DMS53 (cell line): Measurements from ENCODE around the gene CD300LD.
"Not testable (repeated sequence)": the region's sequence is repeated elsewhere in the genome, so short reads cannot be mapped to it uniquely, and the experiment has no call there.

Experiments used
- DNase-seq: peaks from one replicate; lab custom pipeline; 2025; lab: John Stamatoyannopoulos, UW

Gene CD300LD

GRCh38 chr17:74606050-74606449 is 14.0 kb upstream of the CD300LD start:
- DNase-seq = no peak

DNA sequence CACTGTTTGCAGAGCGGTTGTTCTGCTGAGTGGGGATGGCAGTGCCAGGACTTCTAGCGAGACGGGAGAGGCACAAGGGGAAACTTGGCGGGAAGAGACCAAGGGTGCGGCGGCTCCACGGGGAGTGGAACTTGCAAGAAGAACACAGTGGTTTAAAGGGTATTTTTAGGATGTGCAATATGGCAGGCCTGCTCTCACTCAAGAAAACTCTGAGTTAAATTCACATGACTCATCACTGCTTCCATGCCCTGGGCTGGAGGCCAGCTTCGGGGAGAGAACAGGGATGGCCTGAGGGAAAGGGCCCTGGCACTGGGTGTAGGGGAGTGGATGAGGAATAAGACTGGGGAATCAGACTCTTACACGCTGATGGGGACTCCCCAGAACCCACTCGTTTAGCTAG is 13.3 kb upstream of the CD300LD start:
- no peak for DNase-seq

DNA sequence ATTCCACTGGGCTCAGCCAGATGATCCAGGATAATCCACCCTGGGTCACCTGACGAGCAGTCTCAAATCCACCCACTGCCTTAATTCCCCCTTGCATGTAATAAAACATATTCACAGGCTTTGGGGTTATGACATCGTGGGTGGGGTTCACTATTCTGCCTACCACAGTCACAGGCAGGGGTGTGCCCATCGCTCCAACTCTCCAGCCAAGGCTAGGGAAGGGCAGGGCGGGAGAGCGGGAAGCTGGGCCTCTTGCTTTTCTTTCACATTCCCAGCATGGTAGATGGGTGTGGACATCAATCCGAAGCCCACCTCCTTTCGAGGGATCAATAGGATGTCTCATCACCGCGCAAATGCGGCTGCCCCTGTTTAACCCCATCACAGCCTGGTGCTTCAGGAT is 12.7 kb upstream of the CD300LD start:
- no peak for DNase-seq

DNA sequence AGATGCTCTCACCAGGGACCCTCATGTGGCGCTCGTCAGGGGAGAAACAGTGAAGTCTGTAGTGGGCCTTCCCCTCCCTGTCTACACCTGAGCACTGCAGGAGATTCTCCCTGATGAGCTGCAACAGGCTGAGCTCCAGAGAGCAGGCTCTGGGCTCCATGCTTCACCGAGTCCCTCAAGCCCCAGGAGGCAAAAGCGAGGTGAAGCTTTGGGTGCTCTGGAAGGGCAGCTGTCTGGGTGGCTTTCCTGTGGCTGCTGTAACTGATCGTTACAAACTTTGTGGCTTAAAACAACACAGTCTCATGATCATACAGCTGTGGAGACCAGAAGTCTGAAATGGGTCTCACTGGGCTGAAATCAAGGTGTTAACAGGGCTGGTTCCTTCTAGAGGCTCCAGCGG is 12.1 kb upstream of the CD300LD start:
- DNase-seq = no peak

- peak; percentile 28 for DNase-seq
Measured at GRCh38 chr17:74603746-74604145, 11.7 kb upstream of the CD300LD start.

DNA sequence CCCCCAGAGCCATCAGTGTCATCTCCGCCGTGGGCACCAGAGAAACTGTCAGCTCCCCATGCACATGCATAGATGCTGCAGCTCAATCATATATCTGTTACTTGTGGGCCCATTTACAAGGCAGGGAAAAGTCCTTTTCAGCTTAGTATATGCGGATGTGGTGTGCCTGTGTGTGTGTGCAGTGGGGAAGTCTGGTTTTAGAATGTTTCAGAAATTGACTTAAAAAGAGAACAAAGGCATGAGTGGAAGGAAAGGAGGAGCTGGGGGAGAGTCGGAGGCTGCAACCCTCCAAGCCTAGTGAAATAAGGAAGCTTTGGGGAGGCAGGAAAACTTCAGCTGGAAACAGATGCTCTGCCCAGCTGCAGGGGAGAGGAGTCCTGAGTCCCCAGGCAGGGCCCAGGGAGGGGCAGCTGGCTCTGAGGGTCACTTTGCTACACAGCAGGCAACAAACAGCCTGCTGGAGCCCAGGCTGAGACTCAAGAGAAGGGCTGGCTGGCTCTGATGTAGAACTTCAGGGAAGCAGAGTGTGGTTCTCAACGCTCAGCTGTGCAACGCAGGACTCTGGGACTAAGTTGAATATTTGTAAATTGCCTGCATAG is 11.1 kb upstream of the CD300LD start:
- DNase-seq = no peak

GRCh38 chr17:74601944-74602572 is 10.0 kb upstream of the CD300LD start:
- DNase-seq = peak; percentile 72

- no peak for DNase-seq
Measured at GRCh38 chr17:74599448-74599939, 7.4 kb upstream of the CD300LD start.

GRCh38 chr17:74599023-74599399 is 6.9 kb upstream of the CD300LD start:
- no peak for DNase-seq

GRCh38 chr17:74598346-74599022 is 6.4 kb upstream of the CD300LD start:
- DNase-seq = no peak

DNA sequence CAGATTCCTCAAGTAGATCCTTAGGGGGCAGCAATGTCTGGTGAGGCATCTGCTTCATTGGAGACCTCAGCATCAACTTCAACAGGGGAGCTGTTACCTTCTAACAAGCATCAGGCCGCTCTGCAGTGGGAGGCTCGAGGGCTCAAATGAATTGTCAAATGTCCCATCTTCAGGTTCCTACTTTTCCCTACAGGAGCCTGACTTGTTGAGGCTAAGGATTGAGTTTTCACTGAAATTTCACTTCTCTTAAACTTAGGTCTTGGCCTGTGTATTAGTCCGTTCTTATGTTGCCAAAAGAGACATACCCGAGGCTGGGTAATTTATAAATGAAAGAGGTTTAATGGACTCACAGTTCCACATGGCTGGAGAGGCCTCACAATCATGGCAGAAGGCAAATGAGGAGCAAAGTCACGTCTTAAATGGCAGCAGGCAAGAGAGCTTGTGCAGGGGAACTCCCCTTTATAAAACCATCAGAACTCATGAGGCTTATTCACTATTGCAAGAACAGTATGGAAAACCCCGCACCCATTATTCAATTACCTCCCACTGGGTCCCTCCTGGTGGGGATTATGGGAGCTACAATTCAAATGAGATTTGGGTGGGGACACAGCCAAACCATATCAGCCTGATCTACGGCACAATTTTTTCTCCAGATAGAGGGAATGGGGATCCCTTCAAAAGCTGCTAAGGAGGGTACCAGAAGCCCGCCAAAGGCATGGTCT is 5.1 kb upstream of the CD300LD start:
- DNase-seq = no peak

DNA sequence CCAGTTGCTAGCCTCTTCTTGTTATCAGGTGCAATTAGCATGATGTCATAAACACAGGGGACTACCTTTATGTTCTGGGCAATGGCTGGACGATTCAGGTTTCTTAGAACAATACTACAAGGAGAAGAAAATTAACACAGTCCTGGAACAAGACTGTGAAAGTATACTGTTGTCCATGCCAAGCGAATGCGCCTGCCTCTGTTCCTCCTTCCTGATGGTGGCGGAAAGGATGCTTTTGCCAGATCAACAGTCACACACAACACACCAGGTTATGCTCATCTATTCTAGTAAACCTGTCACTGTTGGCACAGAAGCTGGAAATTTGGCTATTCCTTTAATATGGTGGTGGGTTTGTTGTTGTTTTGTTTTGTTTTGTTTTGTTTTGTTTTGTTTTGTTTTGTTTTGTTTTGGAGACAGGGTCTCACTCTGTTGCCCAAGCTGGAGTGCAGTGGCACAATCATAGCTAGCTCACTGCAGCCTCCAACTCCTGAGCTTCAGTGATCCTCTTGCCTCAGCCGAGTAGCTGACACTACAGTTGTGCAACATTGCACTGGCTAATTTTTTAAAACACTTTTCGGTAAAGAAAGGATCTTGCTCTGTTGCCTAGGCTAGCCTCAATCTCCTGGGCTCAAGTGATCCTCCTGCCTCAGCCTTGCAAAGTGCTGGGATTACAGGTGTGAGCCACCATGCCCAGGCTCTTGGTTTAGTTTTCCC is 3.1 kb upstream of the CD300LD start:
- DNase-seq = no peak

DNA sequence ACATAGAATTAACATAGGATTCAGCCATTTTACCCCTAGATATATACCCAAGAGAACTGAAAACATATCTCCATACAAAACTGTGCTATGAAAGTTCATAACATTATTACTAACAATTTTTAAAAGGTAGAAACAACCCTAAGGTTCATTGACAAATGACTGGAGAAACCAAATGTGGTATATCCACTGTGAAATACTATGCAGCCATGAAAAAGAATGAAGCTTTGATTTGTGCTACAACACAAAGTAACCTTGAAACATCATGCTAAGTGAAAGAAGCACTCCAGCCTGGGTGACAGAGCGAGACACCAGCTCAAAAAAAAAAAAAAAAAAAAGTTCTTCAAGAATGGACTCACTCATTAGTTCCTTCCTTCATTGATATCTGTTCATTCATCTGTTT is 580 bp downstream of the CD300LD start:
- DNase-seq = no peak

DNA sequence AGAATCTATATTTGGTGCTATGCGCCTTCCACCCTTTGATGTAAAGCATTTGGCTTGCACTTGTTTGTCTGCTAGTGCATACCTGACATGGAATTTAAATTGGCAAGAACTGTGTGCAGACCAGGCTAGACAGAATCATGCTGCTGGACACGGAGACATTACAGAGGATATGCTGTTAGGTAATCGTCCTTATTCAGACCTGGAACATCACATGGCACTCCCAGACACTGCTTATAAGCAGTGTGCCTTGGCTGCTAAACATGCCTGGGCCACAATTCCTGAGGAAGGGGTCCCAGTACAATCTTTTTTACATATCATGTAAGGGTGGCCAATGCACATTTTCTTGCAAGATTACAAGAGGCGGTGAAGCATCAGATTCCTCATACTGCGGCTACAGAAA is 6.4 kb downstream of the CD300LD start:
- DNase-seq = no peak

- DNase-seq = no peak
Measured at GRCh38 chr17:74584292-74585060, 7.6 kb downstream of the CD300LD start.

DNA sequence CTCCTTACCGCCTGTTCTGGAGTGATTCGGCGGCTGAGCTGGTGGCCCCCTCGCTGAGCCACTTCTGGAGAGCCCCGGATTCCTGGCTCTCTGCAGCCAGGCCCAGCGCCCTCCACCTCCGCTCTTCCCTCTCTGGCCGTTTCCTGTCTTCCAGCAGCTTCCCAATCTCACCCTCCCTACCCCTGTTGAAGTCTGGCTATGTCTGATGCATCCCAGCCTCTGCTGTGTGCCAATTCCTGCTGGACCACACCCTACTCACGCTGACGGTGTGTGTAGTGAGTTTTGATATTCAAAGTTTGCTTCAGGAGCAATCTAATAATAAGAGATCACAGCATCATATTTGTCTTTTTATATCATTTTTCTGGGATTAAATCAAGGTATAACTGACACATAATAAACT is 9.4 kb downstream of the CD300LD start:
- no peak for DNase-seq

GRCh38 chr17:74579900-74580299 is 12.2 kb downstream of the CD300LD start:
- DNase-seq = no peak

GRCh38 chr17:74578979-74579378 is 13.1 kb downstream of the CD300LD start:
- no peak for DNase-seq

DNA sequence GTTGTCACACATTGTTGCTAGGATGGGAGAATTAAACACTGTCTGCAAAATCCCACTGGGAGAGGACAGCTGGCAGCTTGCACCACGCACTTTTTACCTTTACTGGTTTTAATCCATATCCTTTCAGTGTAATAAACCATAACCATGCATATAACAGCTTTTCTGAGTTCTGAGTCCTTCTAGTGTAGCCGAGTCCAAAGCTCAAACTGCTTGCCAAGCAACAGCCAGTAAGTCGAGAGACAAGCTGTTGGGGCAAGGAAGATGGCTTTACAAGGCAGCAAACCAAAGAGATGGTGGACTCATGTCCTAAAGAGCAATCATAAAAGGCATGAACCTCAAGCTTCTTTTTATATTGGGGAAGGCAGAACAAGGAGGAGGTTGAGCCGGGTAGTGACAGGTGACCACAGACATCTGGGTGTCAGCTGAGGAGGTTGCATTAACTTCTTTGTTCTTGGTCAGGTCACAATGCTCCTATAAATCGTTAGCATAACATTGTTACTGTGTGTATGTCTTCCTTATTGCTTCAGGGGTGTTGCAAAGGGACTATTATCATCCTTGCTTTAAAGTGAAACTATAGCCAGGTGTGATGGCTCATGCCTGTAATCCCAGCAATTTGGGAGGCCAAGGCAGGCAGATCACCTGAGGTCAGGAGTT is 17.5 kb downstream of the CD300LD start:
- no peak for DNase-seq

DNA sequence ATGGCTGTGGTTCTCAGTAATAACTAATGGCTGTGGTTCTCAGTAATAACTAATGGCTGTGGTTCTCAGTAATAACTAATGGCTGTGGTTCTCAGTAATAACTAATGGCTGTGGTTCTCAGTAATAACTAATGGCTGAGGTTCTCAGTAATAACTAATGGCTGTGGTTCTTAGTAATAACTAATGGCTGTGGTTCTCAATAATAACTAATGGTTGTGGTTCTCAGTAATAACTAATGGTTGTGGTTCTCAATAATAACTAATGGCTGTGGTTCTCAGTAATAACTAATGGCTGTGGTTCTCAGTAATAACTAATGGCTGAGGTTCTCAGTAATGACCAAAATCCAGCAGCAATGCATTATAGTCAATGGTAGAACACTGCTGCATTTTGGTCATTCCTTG is 18.4 kb downstream of the CD300LD start:
- DNase-seq = not testable (repeated sequence)

DNA sequence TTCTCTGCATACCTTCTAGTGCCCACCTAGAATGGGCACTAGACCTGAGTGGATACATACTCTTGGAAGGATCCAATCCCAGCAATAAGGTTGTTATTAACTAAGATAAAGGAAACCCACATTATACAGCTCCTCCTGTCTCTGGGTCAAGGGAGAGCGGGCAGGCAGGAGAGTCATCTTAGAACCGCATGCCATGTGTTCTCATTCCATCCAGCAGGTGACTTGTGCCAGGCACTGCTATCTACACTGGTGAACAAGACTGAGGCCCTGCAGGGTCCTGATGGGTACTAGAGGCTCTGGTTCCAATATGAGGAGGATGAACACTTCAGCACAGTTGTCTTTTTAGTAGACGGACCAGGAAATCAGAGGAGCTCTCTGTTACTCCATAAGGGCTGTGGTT is 18.9 kb downstream of the CD300LD start:
- DNase-seq = no peak
